NB4 (cell line): ENCODE results near the gene PRKG1.

ENCODE experiments used
- POLR2A ChIP-seq: IDR thresholded peaks from 2 replicates; pipeline ENCODE4 v1.6.1; 2011; ENCODE audit warnings: mild to moderate bottlenecking; ENCODE audit not compliant: insufficient read length; ENCODE audit errors: extremely low read depth
- TF ChIP-seq, protein P1 (sequence below): IDR thresholded peaks from one replicate; pipeline ENCODE4 v1.5.1; 2012; ENCODE audit warnings: low read depth, low read length
- TF ChIP-seq, protein P2 (sequence below): IDR thresholded peaks from 2 replicates; pipeline ENCODE4 v1.6.1; 2011; ENCODE audit warnings: low read depth, low read length

DNA sequence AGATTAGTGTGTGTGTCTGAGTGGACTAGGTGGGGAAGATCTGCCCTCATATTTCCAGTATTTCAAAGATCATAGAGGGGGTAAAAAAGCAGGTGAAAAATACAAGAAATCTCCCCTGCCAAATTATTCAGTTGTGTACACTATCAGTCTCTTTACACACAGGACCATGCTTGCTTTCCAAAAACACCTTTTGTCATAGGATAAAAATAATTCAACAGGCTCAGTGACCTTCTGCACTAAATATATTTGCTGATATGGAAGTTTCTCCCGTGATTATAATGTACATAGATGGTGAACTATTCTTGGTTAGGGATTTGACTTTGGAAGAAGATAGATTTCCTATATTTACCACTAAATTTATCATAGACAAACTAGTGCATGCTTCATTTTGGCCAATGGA is 649.8 kb downstream of the PRKG1 start:
- TF ChIP-seq, protein P1, sequence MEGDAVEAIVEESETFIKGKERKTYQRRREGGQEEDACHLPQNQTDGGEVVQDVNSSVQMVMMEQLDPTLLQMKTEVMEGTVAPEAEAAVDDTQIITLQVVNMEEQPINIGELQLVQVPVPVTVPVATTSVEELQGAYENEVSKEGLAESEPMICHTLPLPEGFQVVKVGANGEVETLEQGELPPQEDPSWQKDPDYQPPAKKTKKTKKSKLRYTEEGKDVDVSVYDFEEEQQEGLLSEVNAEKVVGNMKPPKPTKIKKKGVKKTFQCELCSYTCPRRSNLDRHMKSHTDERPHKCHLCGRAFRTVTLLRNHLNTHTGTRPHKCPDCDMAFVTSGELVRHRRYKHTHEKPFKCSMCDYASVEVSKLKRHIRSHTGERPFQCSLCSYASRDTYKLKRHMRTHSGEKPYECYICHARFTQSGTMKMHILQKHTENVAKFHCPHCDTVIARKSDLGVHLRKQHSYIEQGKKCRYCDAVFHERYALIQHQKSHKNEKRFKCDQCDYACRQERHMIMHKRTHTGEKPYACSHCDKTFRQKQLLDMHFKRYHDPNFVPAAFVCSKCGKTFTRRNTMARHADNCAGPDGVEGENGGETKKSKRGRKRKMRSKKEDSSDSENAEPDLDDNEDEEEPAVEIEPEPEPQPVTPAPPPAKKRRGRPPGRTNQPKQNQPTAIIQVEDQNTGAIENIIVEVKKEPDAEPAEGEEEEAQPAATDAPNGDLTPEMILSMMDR = no peak
- no peak for TF ChIP-seq POLR2A
- TF ChIP-seq, protein P2, sequence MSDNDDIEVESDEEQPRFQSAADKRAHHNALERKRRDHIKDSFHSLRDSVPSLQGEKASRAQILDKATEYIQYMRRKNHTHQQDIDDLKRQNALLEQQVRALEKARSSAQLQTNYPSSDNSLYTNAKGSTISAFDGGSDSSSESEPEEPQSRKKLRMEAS = no peak
